ENCODE results near the gene KCTD10.

KCTD10 gene

GRCh38 chr12:109494348-109494881, 17.3 kb upstream of the KCTD10 start:
- DNase-seq (ENCODE audit: low read depth in 3 of 3): no peak

- no peak for DNase-seq (ENCODE audit: low read depth in 3 of 3)
Observed at GRCh38 chr12:109493938-109494337, 16.8 kb upstream of the KCTD10 start.

GRCh38 chr12:109493090-109493489, 16.0 kb upstream of the KCTD10 start:
- DNase-seq (ENCODE audit: low read depth in 3 of 3): no peak

DNA sequence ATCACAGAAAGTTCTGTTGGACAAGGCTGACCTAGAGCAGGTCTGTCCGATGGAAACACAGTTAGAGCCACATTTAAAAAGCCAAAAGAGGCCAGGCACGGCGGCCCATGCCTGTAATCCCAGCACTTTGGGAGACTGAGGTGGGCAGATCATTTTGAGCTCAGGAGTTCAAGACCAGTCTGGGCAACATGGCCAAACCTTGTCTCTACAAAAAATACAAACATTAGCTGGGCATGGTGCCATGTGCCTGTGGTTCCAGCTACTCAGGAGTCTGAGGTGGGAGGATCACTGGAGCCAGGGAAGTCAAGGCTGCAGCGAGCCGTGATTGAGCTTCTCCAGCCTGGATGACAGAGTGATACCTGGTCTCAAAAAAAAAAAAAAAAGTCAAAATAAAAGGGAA, 15.3 kb upstream of the KCTD10 start:
- no peak for DNase-seq (ENCODE audit: low read depth in 3 of 3)

DNA sequence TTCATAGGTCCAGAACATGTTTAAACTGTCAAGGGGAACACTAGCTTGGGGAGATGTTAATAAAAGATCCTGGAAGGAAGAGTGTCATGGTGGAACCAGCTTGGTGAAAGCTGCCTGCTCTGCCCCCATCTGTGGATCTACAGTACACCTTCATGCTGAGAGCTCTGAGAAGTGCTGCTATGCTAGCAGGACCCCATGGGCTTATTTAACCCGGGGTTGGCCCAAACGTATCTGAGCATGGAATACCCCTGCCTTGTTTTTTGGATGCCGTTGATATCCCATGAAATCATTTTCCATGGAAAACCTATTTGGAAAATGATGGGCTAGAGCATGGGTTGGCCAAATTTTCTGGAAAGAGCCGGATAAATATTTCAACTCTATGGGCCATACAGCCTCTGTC, 14.6 kb upstream of the KCTD10 start:
- no peak for DNase-seq (ENCODE audit: low read depth in 3 of 3)

DNA sequence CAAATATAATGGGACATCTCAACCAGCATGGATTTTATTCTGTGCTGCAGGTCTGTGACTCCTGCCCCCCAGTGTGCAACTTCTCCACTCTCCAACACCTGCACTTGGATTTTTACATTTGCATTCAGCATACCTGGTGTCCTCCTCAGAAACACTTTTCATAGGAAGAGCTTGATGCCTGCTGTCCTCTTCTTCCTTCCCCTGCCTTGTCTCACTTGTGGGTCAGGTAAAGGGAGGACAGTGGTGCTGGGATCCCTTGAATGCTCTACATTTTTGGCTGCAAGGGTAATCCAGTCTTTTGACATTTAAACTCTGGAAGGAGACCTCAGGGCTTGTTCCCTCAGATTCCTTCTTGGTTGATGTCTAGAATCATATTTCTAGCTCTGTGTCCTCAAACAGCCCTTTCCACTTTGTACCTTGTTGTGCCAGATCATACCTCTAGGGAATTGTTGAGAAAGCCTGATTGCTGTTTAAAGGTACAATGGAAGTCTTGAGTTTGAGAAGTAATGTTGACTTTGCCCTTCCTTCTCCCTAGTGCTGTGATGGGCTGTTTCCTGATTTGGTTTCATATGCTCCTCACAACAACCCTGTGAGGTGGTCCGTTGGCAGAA, 13.0 kb upstream of the KCTD10 start:
- DNase-seq (ENCODE audit: low read depth in 3 of 3): no peak

GRCh38 chr12:109489016-109489954, 12.2 kb upstream of the KCTD10 start:
- no peak for DNase-seq (ENCODE audit: low read depth in 3 of 3)

- DNase-seq (ENCODE audit: low read depth in 3 of 3): no peak
Observed at GRCh38 chr12:109488051-109488665, 11.1 kb upstream of the KCTD10 start.

DNA sequence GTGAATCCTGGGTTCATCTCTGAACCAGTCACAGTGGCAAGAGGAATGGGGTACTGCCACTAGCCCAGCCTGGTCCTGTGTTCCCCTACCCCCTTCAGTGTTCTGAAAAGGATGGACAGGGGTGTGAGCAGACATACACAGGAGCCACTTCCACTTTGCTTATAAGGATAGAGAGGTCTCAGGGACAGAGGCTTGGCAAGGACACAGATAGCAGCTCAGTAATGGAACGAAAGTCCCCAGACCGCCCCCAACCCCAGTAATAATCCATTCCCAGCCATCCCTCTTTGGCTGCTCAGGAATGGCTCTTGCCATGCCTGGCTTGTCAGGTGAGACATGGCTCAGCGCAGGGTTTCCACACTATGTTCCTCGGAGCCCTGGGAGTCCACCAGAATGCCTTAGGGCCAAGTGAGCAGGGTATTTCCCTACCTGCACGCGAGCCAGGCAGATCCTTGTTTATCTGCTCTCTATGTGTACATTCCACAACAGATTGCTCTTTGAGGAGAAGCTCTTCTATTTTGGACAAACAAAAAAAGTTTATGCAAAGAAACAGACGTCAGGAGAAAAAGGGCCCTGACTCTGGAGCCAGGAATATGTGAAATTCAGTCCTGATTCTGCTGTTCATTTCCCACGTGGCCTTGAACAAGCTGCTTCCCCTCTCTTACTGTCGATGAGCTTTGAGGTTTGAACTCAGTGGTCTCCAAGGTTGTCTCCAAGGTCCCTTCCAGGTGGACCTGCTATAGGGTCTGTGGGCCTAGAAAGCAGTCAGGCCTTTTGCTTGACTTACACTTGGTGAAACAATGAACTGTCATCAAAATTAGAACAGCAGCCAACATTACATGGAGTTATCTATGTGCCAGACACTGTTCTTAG, 10.3 kb upstream of the KCTD10 start:
- DNase-seq (ENCODE audit: low read depth in 3 of 3): no peak

GRCh38 chr12:109485201-109485600, 8.1 kb upstream of the KCTD10 start:
- DNase-seq (ENCODE audit: low read depth in 3 of 3): no peak

DNA sequence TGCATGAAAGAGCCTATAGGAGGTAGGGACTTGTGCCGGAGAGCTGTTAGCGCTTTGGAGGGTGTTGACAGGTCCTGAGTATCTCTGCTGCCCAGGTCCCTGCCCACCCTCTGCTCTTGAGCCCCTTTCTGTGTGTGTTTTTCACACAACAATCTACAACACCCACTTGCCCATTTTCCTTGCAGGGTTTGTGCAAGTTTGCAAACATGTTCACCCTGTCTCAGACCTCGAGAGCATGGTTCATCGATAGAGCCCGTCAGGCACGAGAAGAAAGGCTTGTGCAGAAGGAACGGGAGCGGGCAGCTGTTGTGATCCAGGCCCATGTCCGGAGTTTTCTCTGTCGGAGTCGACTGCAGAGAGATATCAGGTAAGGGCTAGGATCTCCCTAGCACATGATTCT, 6.2 kb upstream of the KCTD10 start:
- DNase-seq (ENCODE audit: low read depth in 3 of 3): no peak

DNA sequence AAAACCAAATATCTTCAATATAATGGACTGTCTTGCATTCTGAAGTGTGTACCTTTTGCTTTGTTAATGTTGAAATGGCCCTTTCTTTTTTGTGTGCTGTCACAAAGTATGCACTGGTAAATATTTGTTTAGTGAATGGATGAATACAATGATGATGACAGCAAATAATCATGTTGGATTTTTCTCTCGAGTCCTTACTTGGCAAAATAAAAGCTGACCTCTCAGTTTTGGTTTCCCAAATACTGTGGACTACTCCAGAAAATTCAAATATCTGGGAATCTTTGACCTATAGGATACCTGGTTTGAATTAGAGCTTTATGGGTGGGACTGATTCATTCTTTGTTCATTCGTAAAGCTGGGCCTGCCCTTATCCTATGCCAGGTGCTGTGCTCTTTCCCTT, 5.8 kb upstream of the KCTD10 start:
- no peak for DNase-seq (ENCODE audit: low read depth in 3 of 3)

DNA sequence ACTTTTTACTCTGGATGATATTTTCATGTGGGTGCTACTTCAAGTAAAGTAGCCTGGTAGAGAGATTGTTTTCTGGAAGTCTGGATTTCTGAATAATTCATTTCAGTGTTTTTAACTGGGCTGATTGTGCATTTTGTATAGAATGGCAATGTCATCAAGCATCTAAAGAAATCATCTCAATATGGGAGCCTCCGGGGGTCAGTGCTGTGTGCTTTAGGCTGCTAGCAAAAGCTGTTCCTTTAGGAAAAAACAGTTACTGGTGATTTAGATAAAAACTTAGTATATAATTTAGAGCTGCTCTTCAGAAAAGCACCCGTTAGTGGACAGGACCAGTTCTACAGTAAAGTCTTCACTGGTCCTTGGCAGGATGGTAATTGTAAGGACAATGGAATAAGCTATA, 5.4 kb upstream of the KCTD10 start:
- DNase-seq (ENCODE audit: low read depth in 3 of 3): no peak

GRCh38 chr12:109481863-109482262, 4.8 kb upstream of the KCTD10 start:
- DNase-seq (ENCODE audit: low read depth in 3 of 3): no peak

DNA sequence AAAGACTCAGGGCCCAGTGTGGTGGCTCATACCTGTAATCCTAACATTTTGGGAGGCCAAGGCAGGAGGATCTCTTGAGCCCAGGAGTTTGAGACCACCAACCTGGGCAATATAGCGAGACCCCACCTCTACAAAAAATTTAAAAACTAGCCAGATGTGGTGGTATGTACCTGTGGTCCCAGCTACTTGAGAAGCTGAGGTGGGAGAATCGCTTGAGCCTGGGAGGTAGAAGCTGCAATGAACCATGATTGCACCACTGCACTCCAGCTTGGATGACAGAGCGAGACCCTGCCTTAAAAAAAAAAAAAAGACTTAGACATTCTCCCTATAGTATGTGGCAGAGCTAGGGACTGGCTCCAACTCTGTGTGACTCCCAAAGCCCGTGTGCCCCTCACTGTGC, 3.3 kb upstream of the KCTD10 start:
- no peak for DNase-seq (ENCODE audit: low read depth in 3 of 3)

DNA sequence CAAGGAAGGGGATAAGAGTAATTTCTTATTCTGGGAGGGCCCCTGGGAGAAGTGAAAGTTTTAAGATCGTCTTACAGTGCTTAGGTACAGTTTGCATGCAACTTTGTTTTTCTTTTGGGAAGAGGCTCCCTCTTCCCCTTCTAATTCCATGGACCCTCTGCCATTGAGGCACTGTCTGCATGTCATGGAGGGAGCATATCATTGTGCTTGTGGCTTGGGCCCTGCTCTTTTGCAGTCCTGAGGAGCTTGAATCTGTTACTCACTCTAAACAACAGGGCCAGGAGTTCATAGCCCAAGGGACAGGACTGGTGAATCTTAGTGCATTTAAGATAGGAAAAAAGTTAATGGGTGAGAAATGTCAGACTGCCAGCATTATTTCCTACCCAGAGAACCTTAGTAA, 2.7 kb upstream of the KCTD10 start:
- no peak for DNase-seq (ENCODE audit: low read depth in 3 of 3)

DNA sequence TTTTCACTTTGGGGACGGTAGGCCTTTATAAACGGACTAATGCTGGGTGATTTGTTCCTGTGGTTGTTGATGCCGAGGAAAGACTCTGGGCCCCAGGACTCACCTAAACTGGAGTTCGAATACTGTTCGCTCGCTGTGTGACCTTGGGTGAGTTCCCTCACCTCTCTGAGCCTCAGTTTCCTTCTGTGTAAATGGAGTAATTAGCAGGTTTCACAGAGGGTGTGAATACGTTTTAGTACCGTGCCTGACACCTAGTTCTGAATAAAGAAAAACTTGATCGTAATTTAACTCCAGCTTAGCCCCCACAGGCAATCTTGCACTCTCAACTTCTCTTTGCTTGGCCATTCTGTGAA, 839 bp upstream of the KCTD10 start:
- DNase-seq (ENCODE audit: low read depth in 3 of 3): no peak

DNA sequence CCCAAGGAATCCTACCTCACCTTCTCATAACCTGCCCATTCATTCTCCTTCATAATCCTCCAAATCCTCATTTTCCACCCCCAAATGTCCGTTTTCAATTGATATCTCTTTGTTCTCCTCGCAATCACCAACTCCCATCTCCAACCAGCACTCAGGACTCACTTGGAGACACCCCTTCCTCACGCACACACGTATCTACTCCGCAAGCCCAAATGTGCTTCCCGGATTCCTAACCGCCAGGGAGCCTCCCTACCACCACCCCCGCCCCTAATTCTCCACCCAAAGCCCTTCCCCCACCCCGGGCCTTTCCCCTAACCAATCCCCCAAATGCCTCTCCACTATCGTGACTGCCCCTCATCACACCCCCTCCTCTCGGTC, 304 bp downstream of the KCTD10 start:
- no peak for DNase-seq (ENCODE audit: low read depth in 3 of 3)

GRCh38 chr12:109475993-109476806, 900 bp downstream of the KCTD10 start:
- no peak for DNase-seq (ENCODE audit: low read depth in 3 of 3)

DNA sequence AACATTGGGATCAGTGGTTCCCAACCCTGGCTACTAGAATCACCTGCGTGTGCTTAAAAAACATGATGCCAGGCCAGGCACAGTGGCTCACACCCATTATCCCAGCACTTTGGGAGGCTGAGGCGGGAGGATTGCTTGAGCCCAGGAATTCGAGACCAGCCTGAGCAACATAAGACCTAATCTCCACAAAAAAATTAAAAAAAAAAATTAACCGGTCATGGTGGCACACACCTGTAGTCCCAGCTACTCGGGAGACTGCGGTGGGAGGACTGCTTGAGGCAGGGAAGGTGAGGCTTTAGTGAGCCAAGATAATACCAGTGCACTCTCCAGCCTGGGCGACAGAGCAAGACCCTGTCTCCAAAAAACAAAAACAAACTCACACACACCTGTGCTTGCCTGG, 2.0 kb downstream of the KCTD10 start:
- DNase-seq (ENCODE audit: low read depth in 3 of 3): no peak

All from stimulated activated CD4-positive, alpha-beta T cell treated with anti-CD3 and anti-CD28 coated beads, TNF-alpha, amount 100 ng/mL, for 4 hours (primary cell).